ENCODE measurements around the gene SRCIN1.

The SRCIN1 gene

DNA sequence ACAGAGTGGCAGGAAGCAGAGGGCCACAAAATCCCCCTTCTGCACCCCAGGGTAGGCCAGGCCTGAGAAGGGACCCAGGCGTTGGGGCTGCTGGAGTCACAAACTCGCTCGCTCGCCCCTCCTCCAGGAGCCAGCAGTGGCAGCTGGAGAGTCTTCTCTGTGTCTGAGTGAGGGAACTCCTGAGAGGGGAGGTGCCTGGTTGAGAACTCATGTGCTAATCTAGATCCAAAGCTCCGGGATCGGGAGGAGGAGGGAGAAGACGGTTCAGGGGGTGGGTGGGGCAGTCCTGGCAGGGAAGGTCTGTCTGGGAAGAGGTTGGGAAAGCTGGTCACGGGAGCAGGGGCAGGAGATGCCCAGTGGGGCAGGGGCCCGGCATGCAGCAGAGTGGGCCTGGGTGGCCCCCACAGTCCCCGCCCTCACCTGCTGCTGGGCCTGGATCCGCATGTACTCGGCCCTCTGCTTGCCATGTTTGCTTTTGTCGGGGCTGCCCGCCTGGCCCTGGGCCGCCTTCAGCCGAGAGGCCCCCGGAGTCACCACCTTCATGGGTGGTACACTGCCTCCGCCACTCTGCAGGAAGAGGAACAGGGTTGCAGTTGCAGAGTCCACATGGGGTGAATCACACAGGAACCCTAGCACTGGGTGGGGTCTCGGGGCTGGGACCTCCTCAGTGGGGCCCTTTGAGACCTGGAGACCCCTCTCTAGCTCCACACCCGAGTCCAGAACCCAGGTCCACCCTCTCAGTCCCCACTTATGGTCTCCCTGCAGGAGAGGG, 62.2 kb downstream of the SRCIN1 start:
- Histone ChIP-seq H3K4me1 (no peaks in the 10 kb centered on the region), H3K4me2 (ENCODE audit: low read length) (no peak overlapping the region), H3K9ac (no peak overlapping the region), H3K9me3 (ENCODE audit: control insufficient read depth, low read length) (no peaks in the 10 kb centered on the region), H2AFZ (no peak overlapping the region), H3K79me2 (no peaks in the 10 kb centered on the region), H3K36me3 (ENCODE audit: control insufficient read depth, insufficient read depth, low read length) (no peaks in the 10 kb centered on the region), H3K4me3 (ENCODE audit: low read depth, low read length) (no peak overlapping the region), H3K27me3 (ENCODE audit: control insufficient read depth, insufficient read depth, low read length) (no peaks in the 10 kb centered on the region), H3K27ac (no peak overlapping the region)
- TF ChIP-seq, protein P1, sequence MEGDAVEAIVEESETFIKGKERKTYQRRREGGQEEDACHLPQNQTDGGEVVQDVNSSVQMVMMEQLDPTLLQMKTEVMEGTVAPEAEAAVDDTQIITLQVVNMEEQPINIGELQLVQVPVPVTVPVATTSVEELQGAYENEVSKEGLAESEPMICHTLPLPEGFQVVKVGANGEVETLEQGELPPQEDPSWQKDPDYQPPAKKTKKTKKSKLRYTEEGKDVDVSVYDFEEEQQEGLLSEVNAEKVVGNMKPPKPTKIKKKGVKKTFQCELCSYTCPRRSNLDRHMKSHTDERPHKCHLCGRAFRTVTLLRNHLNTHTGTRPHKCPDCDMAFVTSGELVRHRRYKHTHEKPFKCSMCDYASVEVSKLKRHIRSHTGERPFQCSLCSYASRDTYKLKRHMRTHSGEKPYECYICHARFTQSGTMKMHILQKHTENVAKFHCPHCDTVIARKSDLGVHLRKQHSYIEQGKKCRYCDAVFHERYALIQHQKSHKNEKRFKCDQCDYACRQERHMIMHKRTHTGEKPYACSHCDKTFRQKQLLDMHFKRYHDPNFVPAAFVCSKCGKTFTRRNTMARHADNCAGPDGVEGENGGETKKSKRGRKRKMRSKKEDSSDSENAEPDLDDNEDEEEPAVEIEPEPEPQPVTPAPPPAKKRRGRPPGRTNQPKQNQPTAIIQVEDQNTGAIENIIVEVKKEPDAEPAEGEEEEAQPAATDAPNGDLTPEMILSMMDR (IDR thresholded peaks at IDR 0.05), result no peak

- TF ChIP-seq, protein P1 (IDR thresholded peaks at IDR 0.05), result no peak
- H3K27ac ChIP-seq, result no peak overlapping the region
- H3K27me3 ChIP-seq (ENCODE audit: control insufficient read depth, insufficient read depth, low read length), result no peaks in the 10 kb centered on the region
Observed at GRCh38 chr17:38542286-38542685, 63.5 kb downstream of the SRCIN1 start.

GRCh38 chr17:38541281-38541680, 64.5 kb downstream of the SRCIN1 start:
- H3K9me3 ChIP-seq (ENCODE audit: control insufficient read depth, low read length), result no peaks in the 10 kb centered on the region
- H3K27me3 ChIP-seq (ENCODE audit: control insufficient read depth, insufficient read depth, low read length), result no peaks in the 10 kb centered on the region
- no peaks in the 10 kb centered on the region for H3K36me3 ChIP-seq (ENCODE audit: control insufficient read depth, insufficient read depth, low read length)
- H2AFZ ChIP-seq, result no peak overlapping the region
- H3K9ac ChIP-seq, result no peak overlapping the region
- no peaks in the 10 kb centered on the region for H3K79me2 ChIP-seq
- H3K4me3 ChIP-seq (ENCODE audit: low read depth, low read length), result no peak overlapping the region
- no peak overlapping the region for H3K27ac ChIP-seq
- no peaks in the 10 kb centered on the region for H3K4me1 ChIP-seq
- H3K4me2 ChIP-seq (ENCODE audit: low read length), result no peak overlapping the region
- TF ChIP-seq, protein P1 (IDR thresholded peaks at IDR 0.05), result no peak

More at GRCh38 chr17:38542286-38542685, 63.5 kb downstream of the SRCIN1 start:
- Histone ChIP-seq H3K79me2 (no peaks in the 10 kb centered on the region), H3K4me3 (ENCODE audit: low read depth, low read length) (no peak overlapping the region), H3K4me1 (no peaks in the 10 kb centered on the region), H3K9ac (no peak overlapping the region), H3K4me2 (ENCODE audit: low read length) (no peak overlapping the region), H2AFZ (no peak overlapping the region), H3K36me3 (ENCODE audit: control insufficient read depth, insufficient read depth, low read length) (no peaks in the 10 kb centered on the region), H3K9me3 (ENCODE audit: control insufficient read depth, low read length) (no peaks in the 10 kb centered on the region)

GRCh38 chr17:38540514-38541045, 65.2 kb downstream of the SRCIN1 start:
- H3K4me2 ChIP-seq (ENCODE audit: low read length), result no peak overlapping the region
- no peaks in the 10 kb centered on the region for H3K9me3 ChIP-seq (ENCODE audit: control insufficient read depth, low read length)
- no peak overlapping the region for H3K9ac ChIP-seq
- no peaks in the 10 kb centered on the region for H3K36me3 ChIP-seq (ENCODE audit: control insufficient read depth, insufficient read depth, low read length)
- TF ChIP-seq, protein P1 (IDR thresholded peaks at IDR 0.05), result no peak
- H3K27me3 ChIP-seq (ENCODE audit: control insufficient read depth, insufficient read depth, low read length), result no peaks in the 10 kb centered on the region
- no peaks in the 10 kb centered on the region for H3K79me2 ChIP-seq
- H3K4me1 ChIP-seq, result no peaks in the 10 kb centered on the region
- H2AFZ ChIP-seq, result no peak overlapping the region
- no peak overlapping the region for H3K4me3 ChIP-seq (ENCODE audit: low read depth, low read length)
- no peak overlapping the region for H3K27ac ChIP-seq

GRCh38 chr17:38539386-38539785, 66.4 kb downstream of the SRCIN1 start:
- Histone ChIP-seq H3K9me3 (ENCODE audit: control insufficient read depth, low read length) (no peaks in the 10 kb centered on the region), H3K36me3 (ENCODE audit: control insufficient read depth, insufficient read depth, low read length) (no peaks in the 10 kb centered on the region), H2AFZ (no peak overlapping the region), H3K4me2 (ENCODE audit: low read length) (no peak overlapping the region), H3K4me1 (no peaks in the 10 kb centered on the region), H3K79me2 (no peaks in the 10 kb centered on the region), H3K4me3 (ENCODE audit: low read depth, low read length) (no peak overlapping the region), H3K27me3 (ENCODE audit: control insufficient read depth, insufficient read depth, low read length) (no peaks in the 10 kb centered on the region), H3K9ac (no peak overlapping the region), H3K27ac (no peak overlapping the region)
- TF ChIP-seq, protein P1 (IDR thresholded peaks at IDR 0.05), result no peak
